Mesenchymal stem cell (in vitro differentiated cells and primary cell): ENCODE data around the gene DYNC1I1.

Experiments used
- DNase-seq: peaks from one replicate; pipeline ENCODE4 v3.0.0-alpha.2; 2013
- H2AFZ ChIP-seq: one replicate; pipeline ENCODE4 v1.6.1; 2013; ENCODE audit warnings: low read depth, mild to moderate bottlenecking, control low read depth, inconsistent platforms, low read length, moderate library complexity
- H2AK5ac ChIP-seq: 2 replicates; pipeline ENCODE4 v1.6.1; 2013; ENCODE audit warnings: low read length, moderate library complexity, mild to moderate bottlenecking, inconsistent platforms; ENCODE audit not compliant: severe bottlenecking
- H2BK120ac ChIP-seq: one replicate; pipeline ENCODE4 v1.6.1; 2013; ENCODE audit warnings: low read depth, mild to moderate bottlenecking, inconsistent platforms, low read length, moderate library complexity
- H2BK12ac ChIP-seq, 2 experiments: one replicate each; pipeline ENCODE4 v1.6.1; 2013; ENCODE audit warnings: inconsistent platforms in 2 of 2, low read length in 2 of 2, mild to moderate bottlenecking in 2 of 2, moderate library complexity in 2 of 2, control low read depth in 1 of 2
- H2BK15ac ChIP-seq: one replicate; pipeline ENCODE4 v1.6.1; 2013; ENCODE audit warnings: mild to moderate bottlenecking, low read depth, inconsistent platforms; ENCODE audit not compliant: poor library complexity, severe bottlenecking
- H2BK5ac ChIP-seq: 2 replicates; pipeline ENCODE4 v1.6.1; 2013; ENCODE audit warnings: low read depth, mild to moderate bottlenecking, low read length, control low read depth, inconsistent platforms; ENCODE audit not compliant: poor library complexity, severe bottlenecking
- H3K14ac ChIP-seq, 2 experiments: one replicate each; pipeline ENCODE4 v1.6.1; 2013; ENCODE audit warnings: inconsistent platforms in 2 of 2, low read length in 2 of 2, control low read depth in 1 of 2, mild to moderate bottlenecking in 1 of 2, moderate library complexity in 1 of 2
- H3K18ac ChIP-seq, 2 experiments: one replicate each; pipeline ENCODE4 v1.6.1; 2013; ENCODE audit warnings: inconsistent platforms in 2 of 2, low read length in 2 of 2, control low read depth in 1 of 2, low read depth in 1 of 2, mild to moderate bottlenecking in 1 of 2
- H3K23ac ChIP-seq, 2 experiments: one replicate each; pipeline ENCODE4 v1.6.1; 2013; ENCODE audit warnings: inconsistent platforms in 2 of 2, low read length in 2 of 2, mild to moderate bottlenecking in 2 of 2, moderate library complexity in 2 of 2, control low read depth in 1 of 2
- H3K27ac ChIP-seq: 2 replicates; pipeline ENCODE4 v1.5.1; 2013; ENCODE audit warnings: mild to moderate bottlenecking, moderate library complexity, low read length, control low read depth, inconsistent platforms; ENCODE audit not compliant: poor library complexity, severe bottlenecking
- H3K27me3 ChIP-seq, 2 experiments: 2 replicates each; pipeline versions ENCODE4 v1.6.1 to v1.7.0; 2013; ENCODE audit warnings: low read length in 2 of 2, mild to moderate bottlenecking in 2 of 2, moderate library complexity in 2 of 2, control low read depth in 1 of 2, inconsistent platforms in 1 of 2; ENCODE audit not compliant: control insufficient read depth in 1 of 2, insufficient read depth in 1 of 2
- H3K36me3 ChIP-seq, 2 experiments: 2 replicates each; pipeline versions ENCODE4 v1.6.1 to v1.7.0; 2013; ENCODE audit warnings: low read length in 2 of 2, control low read depth in 1 of 2, inconsistent platforms in 1 of 2, low read depth in 1 of 2, mild to moderate bottlenecking in 1 of 2; ENCODE audit not compliant: insufficient read depth in 2 of 2, control insufficient read depth in 1 of 2
- H3K4ac ChIP-seq, 2 experiments: one replicate each; pipeline ENCODE4 v1.6.1; 2013; ENCODE audit warnings: inconsistent platforms in 2 of 2, low read length in 2 of 2, mild to moderate bottlenecking in 2 of 2, moderate library complexity in 2 of 2, control low read depth in 1 of 2, low read depth in 1 of 2
- H3K4me1 ChIP-seq: 2 replicates; pipeline ENCODE4 v1.6.1; 2013; ENCODE audit warnings: low read depth, low read length, control low read depth; ENCODE audit not compliant: control insufficient read depth, insufficient read depth
- H3K4me2 ChIP-seq: 2 replicates; pipeline ENCODE4 v1.6.1; 2013; ENCODE audit warnings: low read length, mild to moderate bottlenecking, inconsistent platforms; ENCODE audit not compliant: poor library complexity, severe bottlenecking
- H3K4me3 ChIP-seq, 2 experiments: 2 replicates each; pipeline versions ENCODE4 v1.5.1 to v1.7.0; 2013; ENCODE audit warnings: low read length in 2 of 2, mild to moderate bottlenecking in 2 of 2, control low read depth in 1 of 2, low read depth in 1 of 2; ENCODE audit not compliant: insufficient read depth in 1 of 2
- H3K79me1 ChIP-seq: replicated peaks from 2 replicates; pipeline ENCODE4 v1.6.1; 2013; ENCODE audit warnings: mild to moderate bottlenecking, control low read depth, low read length, inconsistent platforms; ENCODE audit not compliant: poor library complexity, severe bottlenecking
- H3K9ac ChIP-seq: 2 replicates; pipeline ENCODE4 v1.7.0; 2013; ENCODE audit warnings: mild to moderate bottlenecking, low read length, moderate library complexity
- H3K9me3 ChIP-seq: 2 replicates; pipeline ENCODE4 v1.7.0; 2013; ENCODE audit warnings: mild to moderate bottlenecking, low read length; ENCODE audit not compliant: control insufficient read depth
- H4K8ac ChIP-seq: one replicate; pipeline ENCODE4 v1.6.1; 2013; ENCODE audit warnings: inconsistent platforms, mild to moderate bottlenecking, low read length, moderate library complexity
- H4K91ac ChIP-seq: one replicate; pipeline ENCODE4 v1.6.1; 2013; ENCODE audit warnings: mild to moderate bottlenecking, low read length, inconsistent platforms
- WGBS: methylation state at CpG from one replicate; pipeline ENCODE4 v1.1.7; 2013; ENCODE audit warnings: mixed read lengths; 5-methylcytosine and 5-hydroxymethylcytosine counted together

The DYNC1I1 gene

DNA sequence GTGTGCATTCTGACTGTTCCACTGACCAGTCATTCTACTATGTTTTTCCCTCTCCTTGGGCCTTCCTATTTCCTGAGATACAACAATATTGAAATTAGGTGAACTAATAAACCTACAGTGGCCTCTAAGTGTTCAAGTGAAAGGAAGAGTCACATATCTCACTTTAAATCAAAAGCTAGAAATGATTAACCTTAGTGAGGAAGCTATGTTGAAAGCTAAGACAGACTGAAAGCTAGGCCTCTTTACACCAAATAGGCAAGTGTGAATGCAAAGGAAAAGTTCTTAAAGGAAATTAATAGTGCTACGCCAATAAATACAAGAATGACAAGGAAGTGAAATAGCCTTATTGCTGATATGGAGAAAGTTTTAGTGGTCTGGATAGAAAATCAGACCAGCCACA, 5.7 kb upstream of the DYNC1I1 start:
- no peak overlapping the region for H3K4me2 ChIP-seq
- no peaks in the 10 kb centered on the region for H3K36me3 ChIP-seq
- H2BK5ac ChIP-seq, result no peak overlapping the region
- no peak overlapping the region for H2AFZ ChIP-seq
- no peak for DNase-seq
- H2AK5ac ChIP-seq, result no peak overlapping the region
- H2BK120ac ChIP-seq, result no peak overlapping the region
- H2BK12ac ChIP-seq, result no peak overlapping the region
- no peak overlapping the region for H3K9ac ChIP-seq
- H4K91ac ChIP-seq, result no peak overlapping the region
- H2BK15ac ChIP-seq, result no peak overlapping the region
- no peaks in the 10 kb centered on the region for H3K9me3 ChIP-seq
- H3K4ac ChIP-seq, result no peak overlapping the region
- H3K27me3 ChIP-seq, result no peaks in the 10 kb centered on the region
- H3K14ac ChIP-seq, result no peak overlapping the region
- no peaks in the 10 kb centered on the region for H3K4me1 ChIP-seq
- H4K8ac ChIP-seq, result no peak overlapping the region
- no peak overlapping the region for H3K27ac ChIP-seq
- 100% methylated on average over 1 of the region's 1 CpG for WGBS
- no peak overlapping the region for H3K18ac ChIP-seq
- no peak overlapping the region for H3K23ac ChIP-seq
- no peaks in the 10 kb centered on the region for H3K79me1 ChIP-seq
- H3K4me3 ChIP-seq, result no peak overlapping the region

DNA sequence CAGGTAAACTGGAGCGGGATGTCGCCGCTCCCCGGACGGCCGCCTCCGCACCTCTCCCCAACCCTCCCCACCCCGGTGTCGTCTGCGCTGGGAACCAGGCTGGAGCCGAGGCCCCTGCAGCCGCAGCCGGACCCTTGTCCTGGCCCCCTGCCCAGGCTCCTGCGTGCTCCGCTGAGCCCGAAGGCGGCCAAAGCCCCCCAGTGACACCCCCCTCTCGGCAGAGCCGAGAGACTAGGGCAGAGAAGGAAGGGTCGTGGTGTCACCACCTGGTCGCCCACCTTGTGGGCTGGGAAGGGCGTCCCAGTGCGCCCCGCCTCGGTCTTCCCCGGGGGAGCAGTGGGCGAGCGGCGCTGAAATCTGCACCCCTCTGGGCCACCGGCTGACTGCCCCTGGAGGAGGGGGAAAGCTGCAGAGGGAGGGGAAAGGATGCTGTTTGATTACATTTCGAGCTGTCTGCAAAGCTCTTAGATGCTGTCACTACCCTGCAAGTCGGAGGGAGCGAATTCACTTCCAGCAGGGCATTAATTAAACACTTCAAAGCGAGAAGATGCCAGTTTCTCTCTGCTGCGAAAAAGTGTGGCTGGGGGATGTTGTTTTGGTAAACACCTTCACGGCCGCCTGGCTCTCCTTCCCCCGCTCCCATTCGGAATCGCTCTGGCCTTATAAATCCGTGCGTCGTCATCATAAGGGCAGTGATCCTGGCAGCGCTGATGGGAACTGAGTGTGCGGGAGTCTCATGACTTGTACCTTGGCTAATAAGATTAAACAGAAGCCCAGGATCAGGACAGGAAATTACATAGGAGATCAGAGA, 622 bp downstream of the DYNC1I1 start:
- 4% methylated on average over 37 of the region's 45 CpGs for WGBS

DNA sequence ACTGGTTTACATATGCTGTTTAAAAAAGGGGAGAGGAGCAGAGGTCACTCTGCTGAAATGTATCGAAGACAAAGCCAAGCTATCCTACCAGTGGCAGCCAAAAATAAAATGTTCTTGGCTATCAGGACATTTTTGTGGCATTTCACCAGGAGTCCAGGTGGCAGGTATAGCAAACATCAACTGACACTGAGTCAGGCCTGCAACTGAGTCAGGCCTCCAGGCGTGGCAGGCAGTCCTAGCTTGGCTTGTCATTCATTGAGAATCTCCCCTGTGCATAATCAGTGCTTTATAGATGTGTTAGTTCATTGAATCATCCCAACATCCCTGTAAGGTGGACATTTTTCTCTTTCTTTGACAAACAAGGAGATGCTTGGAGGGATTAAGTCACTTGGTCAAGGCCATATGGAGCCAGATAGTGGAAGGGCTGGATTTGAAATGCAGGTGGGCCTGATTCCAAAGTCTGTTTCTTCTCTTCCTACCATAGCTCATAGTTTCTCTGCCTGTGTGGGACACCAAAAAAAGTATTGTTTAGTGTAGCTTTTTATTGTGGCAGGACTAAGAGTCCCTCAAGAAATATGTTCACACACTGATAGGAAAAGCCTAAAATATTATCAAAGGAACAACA, 4.3 kb downstream of the DYNC1I1 start:
- Histone ChIP-seq H4K91ac (no peak overlapping the region), H3K18ac (no peak overlapping the region), H3K36me3 (no peaks in the 10 kb centered on the region), H2BK12ac (no peak overlapping the region), H3K27me3 (peaks cover 4 to 8% of the 10 kb centered on the region in 2 experiments), H3K4me1 (peaks cover 8% of the 10 kb centered on the region), H2AK5ac (no peak overlapping the region), H3K4me2 (no peak overlapping the region), H2BK5ac (no peak overlapping the region), H3K9me3 (no peaks in the 10 kb centered on the region), H2BK15ac (no peak overlapping the region), H3K79me1 (no peaks in the 10 kb centered on the region), H3K4ac (no peak overlapping the region), H2AFZ (no peak overlapping the region), H3K4me3 (no peak overlapping the region), H3K14ac (no peak overlapping the region), H3K9ac (no peak overlapping the region), H3K23ac (no peak overlapping the region), H4K8ac (no peak overlapping the region), H2BK120ac (no peak overlapping the region), H3K27ac (no peak overlapping the region)
- DNase-seq, result no peak
- 97% methylated on average over 1 of the region's 2 CpGs for WGBS

More for the DNA sequence above, 622 bp downstream of the DYNC1I1 start:
- Histone ChIP-seq H3K36me3 (no peaks in the 10 kb centered on the region), H3K4me2 (peak overlapping the region; percentile 94), H3K4me1 (peaks cover 8% of the 10 kb centered on the region), H3K23ac (no peak overlapping the region), H3K9me3 (no peaks in the 10 kb centered on the region), H2BK5ac (no peak overlapping the region), H3K14ac (no peak overlapping the region), H2BK120ac (peak overlapping the region; percentile 24), H2AFZ (peak overlapping the region; percentile 15), H4K91ac (no peak overlapping the region), H2AK5ac (no peak overlapping the region), H3K4me3 (peak overlapping the region; percentile 71 to 80), H4K8ac (peak overlapping the region; percentile 42), H3K4ac (no peak overlapping the region), H2BK15ac (no peak overlapping the region), H3K27me3 (peaks cover 4 to 8% of the 10 kb centered on the region in 2 experiments), H2BK12ac (peak overlapping the region in 1 of 2 experiments; percentile 69), H3K79me1 (no peaks in the 10 kb centered on the region), H3K27ac (no peak overlapping the region), H3K9ac (peak overlapping the region; percentile 65), H3K18ac (peak overlapping the region; percentile 49 to 62)
- DNase-seq, result peak; percentile 34

DNA sequence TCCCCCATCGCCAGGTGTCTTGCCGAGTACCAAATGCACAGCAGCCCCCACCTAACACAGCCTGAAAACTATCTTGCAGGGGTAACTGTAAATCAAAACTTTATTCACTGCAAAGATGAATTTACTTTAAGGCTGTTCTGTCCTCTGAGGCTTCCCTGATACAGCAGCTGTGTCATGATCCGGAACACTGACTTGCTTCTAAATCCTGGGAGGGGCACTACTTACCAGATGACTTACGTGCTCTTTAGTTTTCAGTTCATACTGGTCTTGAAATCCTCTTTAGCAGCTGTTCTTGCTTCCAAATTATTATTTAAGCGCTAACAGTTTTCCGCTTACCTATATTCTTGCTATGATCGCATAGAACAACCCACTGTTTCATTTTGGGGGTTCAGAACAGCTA, 4.9 kb downstream of the DYNC1I1 start:
- H3K79me1 ChIP-seq, result no peaks in the 10 kb centered on the region
- no peak overlapping the region for H3K23ac ChIP-seq
- H2BK12ac ChIP-seq, result no peak overlapping the region
- H3K18ac ChIP-seq, result no peak overlapping the region
- no peaks in the 10 kb centered on the region for H3K36me3 ChIP-seq
- peaks cover 4 to 8% of the 10 kb centered on the region in 2 experiments for H3K27me3 ChIP-seq
- peaks cover 8% of the 10 kb centered on the region for H3K4me1 ChIP-seq
- H3K4me2 ChIP-seq, result no peak overlapping the region
- H3K4ac ChIP-seq, result no peak overlapping the region
- no peaks in the 10 kb centered on the region for H3K9me3 ChIP-seq
- H2BK120ac ChIP-seq, result no peak overlapping the region
- WGBS, result 93% methylated on average over 7 of the region's 7 CpGs
- no peak overlapping the region for H4K91ac ChIP-seq
- no peak overlapping the region for H2BK5ac ChIP-seq
- no peak overlapping the region for H2AFZ ChIP-seq
- H3K9ac ChIP-seq, result no peak overlapping the region
- H3K14ac ChIP-seq, result no peak overlapping the region
- no peak overlapping the region for H2AK5ac ChIP-seq
- no peak overlapping the region for H4K8ac ChIP-seq
- DNase-seq, result no peak
- no peak overlapping the region for H3K27ac ChIP-seq
- H3K4me3 ChIP-seq, result no peak overlapping the region
- H2BK15ac ChIP-seq, result no peak overlapping the region
